OCI-LY1 (cell line): ENCODE measurements around the gene RAET1L.

Source experiments
- H2AFZ ChIP-seq: fragments of 200-600 bp; sonication (generic), shearing (Covaris generic); 2 replicates; pipeline ENCODE4 v1.6.0; 2014; ENCODE audit warnings: antibody characterized with exemption, mild to moderate bottlenecking, low read length
- H3F3A ChIP-seq: fragments of 200-600 bp; sonication (generic), shearing (Covaris generic); 2 replicates; pipeline ENCODE4 v1.6.0; 2014; ENCODE audit warnings: mild to moderate bottlenecking, antibody characterized with exemption, low read length, moderate library complexity; ENCODE audit not compliant: insufficient read depth
- H3K27ac ChIP-seq: fragments of 200-600 bp; sonication (generic); 2 replicates; pipeline ENCODE4 v1.5.1; 2014; ENCODE audit warnings: low read length, mixed run types, mild to moderate bottlenecking, low read depth; ENCODE audit not compliant: poor library complexity, severe bottlenecking
- H3K27me3 ChIP-seq: fragments of 200-600 bp; sonication (generic); 2 replicates; pipeline ENCODE4 v1.6.0; 2014; ENCODE audit warnings: antibody characterized with exemption, mild to moderate bottlenecking, low read length, moderate library complexity; ENCODE audit not compliant: insufficient read depth
- H3K36me3 ChIP-seq: fragments of 200-600 bp; sonication (generic); 2 replicates; pipeline ENCODE4 v1.6.1; 2014; ENCODE audit warnings: mild to moderate bottlenecking, antibody characterized with exemption, low read length, moderate library complexity, mixed read lengths; ENCODE audit not compliant: insufficient read depth
- H3K4me1 ChIP-seq: fragments of 200-600 bp; sonication (generic); 2 replicates; pipeline ENCODE4 v1.5.1; 2014; ENCODE audit warnings: mild to moderate bottlenecking, low read length, moderate library complexity; ENCODE audit not compliant: insufficient read depth, severe bottlenecking
- H3K4me2 ChIP-seq: fragments of 200-600 bp; sonication (generic), shearing (Covaris generic); 2 replicates; pipeline ENCODE4 v1.6.1; 2014; ENCODE audit warnings: low read length
- H3K4me3 ChIP-seq: fragments of 200-600 bp; sonication (generic); 2 replicates; pipeline ENCODE4 v1.5.1; 2014; ENCODE audit warnings: low read length, low read depth, mild to moderate bottlenecking, mixed read lengths; ENCODE audit not compliant: poor library complexity, severe bottlenecking
- H3K79me2 ChIP-seq: fragments of 200-600 bp; shearing (Covaris generic); 2 replicates; pipeline ENCODE4 v1.6.1; 2016; ENCODE audit warnings: mixed run types, low read length, mixed read lengths; ENCODE audit not compliant: insufficient read depth
- H3K9ac ChIP-seq: fragments of 200-600 bp; sonication (generic), shearing (Covaris generic); 2 replicates; pipeline ENCODE4 v1.6.1; 2014; ENCODE audit warnings: mild to moderate bottlenecking, low read length, mixed read lengths
- H3K9me2 ChIP-seq: fragments of 200-600 bp; sonication (generic), shearing (Covaris generic); 2 replicates; pipeline ENCODE4 v1.6.1; 2014; ENCODE audit warnings: low read depth, mild to moderate bottlenecking, low read length, mixed read lengths
- H3K9me3 ChIP-seq: fragments of 200-600 bp; shearing (Covaris generic); 2 replicates; pipeline ENCODE4 v1.6.1; 2014; ENCODE audit warnings: low read length, mixed read lengths
- H4K20me1 ChIP-seq: fragments of 200-600 bp; sonication (generic), shearing (Covaris generic); 2 replicates; pipeline ENCODE4 v1.6.0; 2016; ENCODE audit warnings: mild to moderate bottlenecking, low read length; ENCODE audit not compliant: insufficient read depth
- CTCF ChIP-seq: fragments of 200-600 bp; sonication (generic), shearing (Covaris generic); IDR thresholded peaks from 2 replicates; pipeline ENCODE4 v1.5.1; 2017; ENCODE audit warnings: mild to moderate bottlenecking, antibody characterized with exemption, low read length, moderate library complexity, mixed read lengths
- EZH2 ChIP-seq: fragments of 200-600 bp; sonication (generic), shearing (Covaris generic); IDR thresholded peaks from 2 replicates; pipeline ENCODE4 v1.8.0; 2017; ENCODE audit warnings: borderline replicate concordance, mixed run types, mild to moderate bottlenecking, antibody characterized with exemption, low read length, moderate library complexity, mixed read lengths

Gene RAET1L

GRCh38 chr6:150002710-150003109 is 22.6 kb downstream of the RAET1L start:
- Histone ChIP-seq H3K79me2 (no peaks in the 10 kb centered on the region), H3K4me1 (peaks cover 12% of the 10 kb centered on the region), H3K36me3 (no peaks in the 10 kb centered on the region; the same call in 1 of the 2 replicates), H4K20me1 (no peaks in the 10 kb centered on the region), H3F3A (no peaks in the 10 kb centered on the region), H3K27ac (no peak overlapping the region), H3K4me2 (no peak overlapping the region), H3K27me3 (no peaks in the 10 kb centered on the region), H3K4me3 (no peak overlapping the region), H2AFZ (no peak overlapping the region), H3K9ac (no peak overlapping the region), H3K9me2 (no peaks in the 10 kb centered on the region), H3K9me3 (no peaks in the 10 kb centered on the region)
- TF ChIP-seq EZH2, result no peak
- TF ChIP-seq CTCF, result no peak

- TF ChIP-seq EZH2, result no peak
- TF ChIP-seq CTCF, result no peak
- Histone ChIP-seq H3K4me1 (peaks cover 12% of the 10 kb centered on the region), H3K4me2 (no peak overlapping the region), H3K27me3 (no peaks in the 10 kb centered on the region), H3K79me2 (no peaks in the 10 kb centered on the region), H3F3A (no peaks in the 10 kb centered on the region), H3K9me2 (no peaks in the 10 kb centered on the region), H3K36me3 (no peaks in the 10 kb centered on the region; the same call in 1 of the 2 replicates), H3K27ac (no peak overlapping the region), H3K9me3 (no peaks in the 10 kb centered on the region), H3K9ac (no peak overlapping the region), H2AFZ (no peak overlapping the region), H3K4me3 (no peak overlapping the region), H4K20me1 (no peaks in the 10 kb centered on the region)
These were observed 23.9 kb downstream of the RAET1L start for GRCh38 chr6:150001295-150002008.

GRCh38 chr6:149999636-150000035 is 25.7 kb downstream of the RAET1L start:
- no peaks in the 10 kb centered on the region for H3K9me2 ChIP-seq
- H3K9ac ChIP-seq, result no peak overlapping the region
- peaks cover 7% of the 10 kb centered on the region for H3K4me1 ChIP-seq
- H3K4me2 ChIP-seq, result no peak overlapping the region
- no peaks in the 10 kb centered on the region for H3K79me2 ChIP-seq
- no peaks in the 10 kb centered on the region for H3K9me3 ChIP-seq
- no peaks in the 10 kb centered on the region for H3F3A ChIP-seq
- H3K36me3 ChIP-seq, result no peaks in the 10 kb centered on the region; the same call in 1 of the 2 replicates
- H3K27me3 ChIP-seq, result no peaks in the 10 kb centered on the region
- H3K4me3 ChIP-seq, result no peak overlapping the region
- H4K20me1 ChIP-seq, result no peaks in the 10 kb centered on the region
- H3K27ac ChIP-seq, result no peak overlapping the region
- TF ChIP-seq CTCF, result no peak
- no peak for TF ChIP-seq EZH2
- H2AFZ ChIP-seq, result no peak overlapping the region
